ENCODE results near the gene PIK3CB. TPM values are rescaled to one million over a fixed set of nuclear protein-coding genes. Genes with fewer than 3 reads are reported as not detected.

Gene PIK3CB
- total RNA-seq, 1 experiment from 2014 or later = 8.3 TPM

- no TSS peak for BruUV-seq (replicated peaks)
- DNase-seq (no peak), ATAC-seq (no peak)
- Histone ChIP-seq H3K9me2 (replicated peaks; ENCODE audit: low read length) (no peaks in the 10 kb centered on the region), H3K27me3 (ENCODE audit: low read length) (no peaks in the 10 kb centered on the region), H3K36me3 (ENCODE audit: low read depth, low read length) (no peaks in the 10 kb centered on the region), H3K4me3 (ENCODE audit: low read length) (no peak overlapping the region), H3K4me1 (ENCODE audit: insufficient read depth, low read length) (peaks cover 15% of the 10 kb centered on the region), H3K9ac (ENCODE audit: low read length) (no peak overlapping the region), H4K20me1 (ENCODE audit: low read length) (no peaks in the 10 kb centered on the region), H3K27ac (ENCODE audit: low read length) (no peak overlapping the region), H3F3A (ENCODE audit: low read length, unreplicated experiment) (no peaks in the 10 kb centered on the region), H3K9me3 (ENCODE audit: low read length) (no peaks in the 10 kb centered on the region), H3K79me2 (ENCODE audit: low read length) (no peaks in the 10 kb centered on the region), H2AFZ (ENCODE audit: low read length) (no peak overlapping the region), H3K4me2 (ENCODE audit: low read length) (no peak overlapping the region)
- POLR2A ChIA-PET (ENCODE audit: unreplicated experiment) = no interaction called here
- TF ChIP-seq EZH2 (IDR thresholded peaks at IDR 0.05; ENCODE audit: low read length, unreplicated experiment) (no peak), EZH2phosphoT487 (IDR thresholded peaks at IDR 0.05; ENCODE audit: borderline replicate concordance, low read length) (no peak), CTCF (conservative IDR thresholded peaks at IDR 0.05; ENCODE audit: low read depth, low read length) (no peak)
- intact Hi-C loops (cut with micrococcal nuclease) = loop anchor here (10.0 kb wide), 1 partner anchor 232 kb away; no protein-coding TSS in a partner anchor
- CTCF ChIA-PET = no interaction called here
These were observed 137.9 kb downstream of the PIK3CB start for GRCh38 chr3:138696666-138697370.

- Histone ChIP-seq H3K9me3 (ENCODE audit: low read length) (no peaks in the 10 kb centered on the region), H3K4me3 (ENCODE audit: low read length) (no peak overlapping the region), H3K79me2 (ENCODE audit: low read length) (no peaks in the 10 kb centered on the region), H3K27ac (ENCODE audit: low read length) (peak overlapping the region; percentile 62), H3K4me1 (ENCODE audit: insufficient read depth, low read length) (peaks cover 15% of the 10 kb centered on the region), H3K9me2 (replicated peaks; ENCODE audit: low read length) (no peaks in the 10 kb centered on the region), H3K27me3 (ENCODE audit: low read length) (no peaks in the 10 kb centered on the region), H4K20me1 (ENCODE audit: low read length) (no peaks in the 10 kb centered on the region), H3F3A (ENCODE audit: low read length, unreplicated experiment) (no peaks in the 10 kb centered on the region), H3K4me2 (ENCODE audit: low read length) (peak overlapping the region; percentile 51), H3K9ac (ENCODE audit: low read length) (no peak overlapping the region), H2AFZ (ENCODE audit: low read length) (no peak overlapping the region), H3K36me3 (ENCODE audit: low read depth, low read length) (no peaks in the 10 kb centered on the region)
- DNase-seq = peak; percentile 76
- TF ChIP-seq EZH2phosphoT487 (IDR thresholded peaks at IDR 0.05; ENCODE audit: borderline replicate concordance, low read length) (no peak), CTCF (conservative IDR thresholded peaks at IDR 0.05; ENCODE audit: low read depth, low read length) (no peak), EZH2 (IDR thresholded peaks at IDR 0.05; ENCODE audit: low read length, unreplicated experiment) (no peak)
- peak; percentile 92 for ATAC-seq
- CTCF ChIA-PET = interaction anchor here (0.6 kb wide), 2 partner anchors 209 to 229 kb away, joined by 3 to 4 read pairs; no protein-coding TSS in a partner anchor
- intact Hi-C loops (cut with micrococcal nuclease) = loop anchor here (1.0 to 10.0 kb wide), 2 partner anchors 100 to 230 kb away; partner anchors contain the start of gene CEP70
- BruUV-seq (replicated peaks) = no TSS peak
- POLR2A ChIA-PET (ENCODE audit: unreplicated experiment) = interaction anchor here (0.6 kb wide), 4 partner anchors 72 to 587 kb away, joined by 3 to 6 read pairs (median 4); no protein-coding TSS in a partner anchor
These were observed 140.3 kb downstream of the PIK3CB start for GRCh38 chr3:138694287-138695007.

Measured in PC-3 (cell line).